Right atrium auricular region (tissue), 2 donors: Measurements from ENCODE around the gene TRIM46. TPM values are rescaled to one million over a fixed set of nuclear protein-coding genes. Genes with fewer than 3 reads are reported as not detected.
"Not testable (repeated sequence)": the region's sequence is repeated elsewhere in the genome, so short reads cannot be mapped to it uniquely, and the experiment has no call there.

ENCODE experiments used
- DNase-seq: peaks from one replicate; pipeline ENCODE4 v3.0.0-alpha.2; 2019; ENCODE audit warnings: low spot score
- H3K27ac ChIP-seq, 2 donors: fragments of 200-600 bp; sonication (generic); 1 replicate in 1 of 2; 2 replicates in 1 of 2; pipeline ENCODE4 v1.5.1; 2016 to 2019
- H3K27me3 ChIP-seq, 2 donors: fragments of 200-600 bp; sonication (generic); one replicate each; pipeline versions ENCODE4 v1.5.1 to v1.6.0; 2017 to 2019
- H3K36me3 ChIP-seq: fragments of 200-600 bp; sonication (generic); one replicate; pipeline ENCODE4 v1.5.1; 2016
- H3K4me1 ChIP-seq, 2 donors: fragments of 200-600 bp; sonication (generic); one replicate each; pipeline versions ENCODE4 v1.5.1 to v1.6.0; 2017 to 2019
- H3K4me3 ChIP-seq, 2 donors: fragments of 200-600 bp; sonication (generic); 1 replicate in 1 of 2; 2 replicates in 1 of 2; pipeline ENCODE4 v1.5.1; 2017 to 2019; ENCODE audit warnings: mild to moderate bottlenecking in 1 of 2, moderate library complexity in 1 of 2
- H3K9me3 ChIP-seq, 2 donors: fragments of 200-600 bp; sonication (generic); one replicate each; pipeline ENCODE4 v1.5.1; 2019
- total RNA-seq, 2 donors: library from RNA; depleted of rRNA; stranded (reverse); fragments of >200 nt; gene quantifications; one replicate each; pipeline ENCODE4 v1.1.0, GENCODE V29; 2016
- TF ChIP-seq, protein P1 (sequence below), 2 donors: fragments of 200-600 bp; sonication (generic); IDR thresholded peaks; one replicate each; pipeline ENCODE4 v1.5.1; 2019; ENCODE audit warnings: antibody characterized with exemption in 2 of 2

The TRIM46 gene
- total RNA-seq, 2 donors from 2014 or later, result 0.20 TPM; not detected in 1

- no peak overlapping the region for H3K4me3 ChIP-seq
- TF ChIP-seq, protein P1, sequence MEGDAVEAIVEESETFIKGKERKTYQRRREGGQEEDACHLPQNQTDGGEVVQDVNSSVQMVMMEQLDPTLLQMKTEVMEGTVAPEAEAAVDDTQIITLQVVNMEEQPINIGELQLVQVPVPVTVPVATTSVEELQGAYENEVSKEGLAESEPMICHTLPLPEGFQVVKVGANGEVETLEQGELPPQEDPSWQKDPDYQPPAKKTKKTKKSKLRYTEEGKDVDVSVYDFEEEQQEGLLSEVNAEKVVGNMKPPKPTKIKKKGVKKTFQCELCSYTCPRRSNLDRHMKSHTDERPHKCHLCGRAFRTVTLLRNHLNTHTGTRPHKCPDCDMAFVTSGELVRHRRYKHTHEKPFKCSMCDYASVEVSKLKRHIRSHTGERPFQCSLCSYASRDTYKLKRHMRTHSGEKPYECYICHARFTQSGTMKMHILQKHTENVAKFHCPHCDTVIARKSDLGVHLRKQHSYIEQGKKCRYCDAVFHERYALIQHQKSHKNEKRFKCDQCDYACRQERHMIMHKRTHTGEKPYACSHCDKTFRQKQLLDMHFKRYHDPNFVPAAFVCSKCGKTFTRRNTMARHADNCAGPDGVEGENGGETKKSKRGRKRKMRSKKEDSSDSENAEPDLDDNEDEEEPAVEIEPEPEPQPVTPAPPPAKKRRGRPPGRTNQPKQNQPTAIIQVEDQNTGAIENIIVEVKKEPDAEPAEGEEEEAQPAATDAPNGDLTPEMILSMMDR (IDR thresholded peaks at IDR 0.05), result no peak
- DNase-seq, result peak; percentile 57
These were observed 7.6 kb upstream of the TRIM46 start for GRCh38 chr1:155166051-155166470.

DNA sequence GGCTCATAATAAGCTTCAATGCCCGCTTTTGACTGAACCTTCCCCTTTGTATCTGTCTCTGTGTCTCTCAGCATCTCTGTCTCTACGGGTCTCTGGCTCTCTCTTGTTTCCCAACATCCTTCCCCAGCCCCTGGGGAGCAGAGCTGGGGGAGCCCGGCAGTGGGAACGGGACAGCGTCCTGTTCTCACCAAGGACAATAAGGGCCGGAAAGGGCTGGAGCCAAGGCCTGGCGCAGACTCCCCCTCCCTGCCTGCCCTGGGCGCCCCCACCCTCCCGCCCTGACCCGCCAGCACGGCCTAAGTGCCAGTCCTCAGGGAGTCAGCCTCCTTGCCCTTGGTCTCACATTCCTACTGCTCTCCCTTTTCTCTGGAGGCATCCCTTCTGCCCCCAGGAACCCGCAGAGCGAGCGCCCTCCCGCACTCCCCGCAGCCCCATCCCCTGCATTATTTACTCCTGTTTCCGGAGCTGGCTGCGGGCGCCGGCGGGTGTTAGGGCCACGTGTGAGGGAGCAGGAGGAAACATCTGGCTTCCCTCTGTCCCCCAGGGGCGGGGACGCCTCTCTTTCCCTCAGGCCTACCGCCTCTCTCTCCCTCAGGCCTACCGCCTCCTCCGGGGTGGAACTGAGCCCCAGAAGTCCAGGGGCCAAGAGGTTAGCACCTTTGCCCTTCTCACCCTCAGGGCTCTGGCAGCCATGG is 7.0 kb upstream of the TRIM46 start:
- Histone ChIP-seq H3K4me1 (peaks cover 0 to 24% of the 10 kb centered on the region in 2 donors), H3K9me3 (no peaks in the 10 kb centered on the region), H3K27me3 (no peaks in the 10 kb centered on the region), H3K36me3 (peaks cover 16% of the 10 kb centered on the region), H3K4me3 (peak overlapping the region in 1 of 2 donors; percentile 13), H3K27ac (peak overlapping the region; percentile 53 to 60)
- TF ChIP-seq, protein P1 (IDR thresholded peaks at IDR 0.05), result no peak
- DNase-seq, result peak; percentile 65

More at GRCh38 chr1:155166051-155166470, 7.6 kb upstream of the TRIM46 start:
- peak overlapping the region; percentile 18 to 60 for H3K27ac ChIP-seq
- H3K36me3 ChIP-seq, result peaks cover 16% of the 10 kb centered on the region
- no peaks in the 10 kb centered on the region for H3K9me3 ChIP-seq
- H3K4me1 ChIP-seq, result peaks cover 0 to 24% of the 10 kb centered on the region in 2 donors
- no peaks in the 10 kb centered on the region for H3K27me3 ChIP-seq

DNA sequence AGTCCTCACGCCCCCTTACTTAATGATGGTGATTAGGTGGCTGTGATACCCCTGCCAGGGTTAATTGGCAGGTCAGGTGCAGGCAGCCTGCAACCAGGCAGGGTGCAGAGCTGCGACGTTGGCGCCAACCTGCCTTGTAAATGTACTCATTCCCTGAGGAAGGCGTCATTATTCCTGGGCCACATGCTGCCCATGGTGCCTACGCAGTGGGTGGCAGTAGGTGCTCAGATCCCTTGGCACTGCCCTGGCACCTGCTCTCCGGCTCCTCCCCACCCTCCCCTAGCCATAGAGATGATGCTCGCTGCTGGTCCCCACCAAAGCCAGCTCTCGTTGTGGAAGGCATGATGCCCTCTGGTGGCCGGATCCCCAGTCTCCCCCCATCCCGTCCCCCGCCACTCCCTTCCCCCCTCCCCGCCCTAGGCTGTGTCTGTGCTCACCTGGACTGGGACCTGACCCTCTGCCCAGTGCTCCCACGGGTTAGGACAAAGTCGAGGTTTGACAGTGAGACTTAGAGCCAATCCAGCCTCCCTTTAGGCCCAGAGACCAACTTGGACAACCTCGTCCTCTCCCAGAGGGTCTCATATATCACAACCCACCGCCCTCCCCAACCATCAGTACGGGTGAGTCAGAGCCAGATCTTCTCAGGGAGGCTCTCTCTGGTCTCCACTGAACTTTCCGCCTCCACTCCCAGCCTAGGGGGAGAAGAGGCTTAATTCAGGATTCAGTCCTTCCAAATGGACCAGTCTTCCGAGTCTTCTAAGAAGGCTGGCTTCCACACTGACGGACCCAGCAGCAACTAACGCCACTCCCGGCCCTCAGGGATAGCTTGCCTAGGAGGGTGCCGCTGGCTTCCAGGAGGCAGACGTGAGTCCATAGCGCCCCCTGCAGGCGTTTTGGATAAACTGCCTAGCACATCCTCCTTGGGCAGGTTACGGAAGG is 6.2 kb upstream of the TRIM46 start:
- H3K27ac ChIP-seq, result peak overlapping the region; percentile 53 to 60
- no peaks in the 10 kb centered on the region for H3K27me3 ChIP-seq
- TF ChIP-seq, protein P1 (IDR thresholded peaks at IDR 0.05), result peak; percentile 75 to 89
- H3K4me1 ChIP-seq, result peaks cover 0 to 31% of the 10 kb centered on the region in 2 donors
- peaks cover 16% of the 10 kb centered on the region for H3K36me3 ChIP-seq
- peak overlapping the region in 1 of 2 donors; percentile 25 for H3K4me3 ChIP-seq
- H3K9me3 ChIP-seq, result no peaks in the 10 kb centered on the region
- peak; percentile 89 for DNase-seq

DNA sequence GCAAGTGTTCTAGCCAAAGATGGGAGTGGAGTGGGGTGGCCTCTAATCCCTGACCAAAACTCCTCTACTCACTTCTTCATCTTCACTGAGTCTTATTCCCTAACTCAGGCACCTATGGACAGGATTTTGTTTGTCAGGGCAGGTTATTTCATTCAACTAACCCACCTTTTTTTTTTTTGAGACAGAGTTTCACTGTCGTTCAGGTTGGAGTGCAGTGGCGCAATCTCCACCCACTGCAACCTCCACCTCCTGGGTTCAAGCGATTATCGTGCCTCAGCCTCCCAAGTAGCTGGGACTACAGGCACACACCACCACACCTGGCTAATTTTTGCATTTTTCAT is 5.6 kb upstream of the TRIM46 start:
- Histone ChIP-seq H3K4me1 (peaks cover 0 to 34% of the 10 kb centered on the region in 2 donors), H3K27ac (peak overlapping the region in 1 of 2 donors; percentile 53), H3K36me3 (peaks cover 16% of the 10 kb centered on the region)
- H3K9me3 ChIP-seq, H3K27me3 ChIP-seq, DNase-seq, H3K4me3 ChIP-seq: not testable (repeated sequence)

DNA sequence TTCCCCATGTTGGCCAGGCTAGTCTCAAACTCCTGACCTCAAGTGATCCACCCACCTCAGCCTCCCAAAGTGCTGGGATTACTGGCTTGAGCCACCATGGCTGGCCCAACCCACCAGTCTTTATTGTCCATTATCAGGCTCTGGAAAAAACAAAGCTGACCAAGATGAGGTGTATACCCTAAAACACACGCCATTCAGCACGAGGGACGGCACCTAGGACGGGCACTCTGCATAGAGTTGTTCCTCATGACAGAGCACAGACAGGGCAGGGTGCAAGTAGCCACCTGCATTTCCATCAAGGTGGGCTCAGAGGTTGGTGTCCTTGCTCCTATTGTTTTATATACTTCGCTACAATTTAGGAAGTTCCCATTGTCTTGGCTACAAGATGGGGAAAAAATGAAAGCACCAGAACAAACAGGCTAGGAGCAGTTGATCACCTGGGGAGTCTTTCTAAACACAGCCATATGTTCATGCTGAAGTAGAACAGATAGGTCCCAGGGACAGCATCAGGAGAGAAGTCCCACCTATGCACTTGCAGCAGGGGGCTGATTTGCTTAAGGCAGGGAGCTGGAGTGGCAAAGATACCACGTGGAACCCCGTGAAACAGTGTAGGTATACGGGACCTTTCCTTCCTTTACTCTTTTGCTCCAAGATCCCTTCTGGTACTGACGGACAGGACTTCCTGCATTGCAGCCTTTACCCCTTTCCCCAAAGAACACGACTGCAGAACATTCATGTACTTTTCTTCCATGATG is 5.0 kb upstream of the TRIM46 start:
- no peak for DNase-seq
- TF ChIP-seq, protein P1 (IDR thresholded peaks at IDR 0.05), result no peak
- Histone ChIP-seq H3K27me3 (no peaks in the 10 kb centered on the region), H3K4me3 (no peak overlapping the region), H3K4me1 (peaks cover 0 to 38% of the 10 kb centered on the region in 2 donors), H3K36me3 (peaks cover 16% of the 10 kb centered on the region), H3K27ac (no peak overlapping the region), H3K9me3 (no peaks in the 10 kb centered on the region)
